GM18517 (cell line): ENCODE results near the gene GUCY1A2.
"Not testable (repeated sequence)": the region's sequence is repeated elsewhere in the genome, so short reads cannot be mapped to it uniquely, and the experiment has no call there.

ENCODE experiments used
- ATAC-seq: cut with Tn5 transposase; IDR thresholded peaks from one replicate; pipeline ENCODE4 v1.9.1; 2021; ENCODE audit warnings: mild to moderate bottlenecking, moderate library complexity; ENCODE audit not compliant: unreplicated experiment

Gene GUCY1A2

DNA sequence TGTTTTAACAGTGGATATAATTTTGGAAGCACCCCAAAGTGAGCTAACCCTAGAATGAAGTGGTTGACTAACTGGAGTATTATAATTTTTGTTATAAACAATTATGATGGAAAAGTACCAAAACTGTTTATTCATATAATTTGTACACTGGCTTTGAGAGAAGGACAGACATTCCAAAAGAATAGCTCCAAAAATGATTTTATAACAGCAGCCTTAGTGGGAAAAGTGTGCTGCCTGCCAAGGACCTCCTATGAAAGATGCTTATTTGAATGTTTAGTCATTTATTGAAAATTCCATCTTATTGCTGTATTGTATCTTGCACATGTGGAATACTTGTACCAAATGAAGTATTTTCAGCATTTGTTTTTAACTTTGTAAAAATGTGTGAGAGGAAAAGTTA is 169.8 kb downstream of the GUCY1A2 start:
- ATAC-seq, result no peak

DNA sequence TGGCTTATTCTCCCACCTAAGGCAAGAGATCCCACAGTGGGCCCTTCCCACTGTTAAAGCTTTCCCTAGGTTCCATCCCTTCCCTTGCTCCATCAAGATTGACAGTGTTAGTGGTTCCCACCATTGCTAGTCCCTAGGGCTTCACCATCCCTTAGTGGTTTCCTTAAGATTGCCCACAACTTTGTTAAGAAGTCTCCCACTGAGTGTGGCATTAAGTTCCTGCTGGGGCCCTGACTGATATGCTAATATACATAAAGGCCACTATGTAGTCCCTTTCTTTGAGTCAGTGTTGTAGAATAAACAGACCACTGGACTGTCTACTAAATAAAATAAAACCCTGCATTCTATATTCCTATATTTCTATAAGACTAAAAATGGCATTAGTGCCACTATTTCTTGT is 176.1 kb downstream of the GUCY1A2 start:
- ATAC-seq, result no peak

DNA sequence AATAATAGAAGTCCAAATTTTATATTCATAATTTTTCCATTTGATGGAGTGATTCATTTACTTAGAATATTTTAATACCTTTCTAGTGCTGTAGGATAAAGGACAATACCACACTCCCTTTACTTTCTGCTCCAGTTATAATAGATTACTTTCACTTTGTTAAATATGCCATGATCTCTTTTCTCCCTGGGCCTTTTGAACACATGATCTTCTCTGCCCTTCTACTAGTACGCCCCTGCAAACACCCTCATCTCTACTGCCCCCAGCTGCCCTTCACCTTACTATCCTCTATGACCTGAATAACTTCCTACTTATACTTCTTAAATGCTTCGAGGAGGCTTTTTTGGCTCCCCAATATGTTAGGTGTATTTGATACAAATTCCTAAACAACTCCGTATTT is 177.3 kb downstream of the GUCY1A2 start:
- no peak for ATAC-seq

DNA sequence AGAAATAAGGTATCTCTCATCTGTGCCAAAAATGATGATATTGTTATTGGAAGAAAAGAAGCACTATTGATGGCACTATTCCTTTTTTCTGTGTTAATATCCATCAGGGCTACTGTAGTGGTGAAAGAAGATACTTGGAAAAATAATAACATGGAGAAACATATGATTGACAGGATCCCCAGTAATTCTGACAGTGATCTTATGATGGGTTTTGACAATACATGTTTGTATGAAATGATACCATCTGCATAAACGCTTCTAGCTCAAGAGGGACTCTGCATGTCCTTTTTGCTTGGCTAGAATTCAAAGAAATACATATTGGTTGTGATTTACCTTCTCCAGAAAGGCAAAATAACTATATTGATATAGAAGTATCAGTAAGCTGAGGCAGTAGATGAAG is 178.1 kb downstream of the GUCY1A2 start:
- ATAC-seq, result no peak

DNA sequence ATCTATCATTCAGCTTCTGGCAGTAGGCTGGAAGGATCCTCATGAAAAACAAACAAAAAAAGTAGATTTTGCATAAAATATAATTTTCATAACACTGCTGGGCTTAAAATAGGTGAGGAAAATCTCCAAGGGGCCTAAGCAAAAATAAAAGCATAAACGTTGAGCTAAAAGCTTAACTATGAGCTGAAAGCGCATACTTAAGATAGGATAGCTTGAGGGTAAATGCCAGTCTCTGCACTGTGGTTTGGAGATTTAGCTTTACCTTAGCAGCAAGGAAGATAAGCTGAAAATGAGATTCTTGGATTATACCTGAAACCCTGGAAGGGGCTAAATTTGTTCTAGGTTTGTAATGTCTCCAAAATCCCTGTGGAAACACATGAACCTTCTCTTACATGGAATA is 183.7 kb downstream of the GUCY1A2 start:
- ATAC-seq, result no peak

DNA sequence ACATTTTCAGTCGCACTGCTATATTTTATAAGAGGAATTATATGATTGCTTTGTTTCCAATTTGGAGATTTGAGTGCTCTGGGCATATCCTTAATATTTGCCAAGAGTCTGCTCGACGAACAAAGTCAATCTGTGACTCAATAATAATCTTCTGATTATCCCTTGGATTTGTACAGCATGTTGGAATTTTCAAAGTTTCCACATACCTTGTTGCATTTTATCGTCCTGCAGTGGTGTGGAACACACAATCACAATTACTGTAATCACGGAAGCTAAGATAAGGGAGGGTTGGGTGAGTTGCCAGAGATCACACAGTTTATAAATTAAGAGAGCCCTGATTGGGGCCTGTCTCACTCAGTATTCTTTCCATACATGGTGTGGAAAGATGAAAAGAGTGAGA is 189.3 kb downstream of the GUCY1A2 start:
- no peak for ATAC-seq

DNA sequence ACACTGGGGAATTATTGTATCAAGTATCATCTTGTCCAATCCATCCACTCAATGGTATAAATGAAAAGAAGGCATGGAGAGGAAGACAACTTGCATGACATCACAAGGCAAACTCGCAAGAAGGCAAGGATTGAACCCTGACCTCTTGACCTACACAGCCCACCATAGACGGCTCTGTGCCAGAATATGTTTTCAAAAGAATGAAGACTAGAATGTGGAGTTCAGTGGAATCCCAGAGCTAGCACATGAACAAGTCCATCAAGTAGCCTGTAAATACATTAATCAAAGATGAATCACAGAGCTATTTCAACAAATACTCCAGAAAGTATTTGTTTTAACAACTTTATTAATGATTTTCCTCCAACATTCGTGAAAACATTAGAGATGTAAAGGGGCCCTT is 189.7 kb downstream of the GUCY1A2 start:
- ATAC-seq, result no peak

DNA sequence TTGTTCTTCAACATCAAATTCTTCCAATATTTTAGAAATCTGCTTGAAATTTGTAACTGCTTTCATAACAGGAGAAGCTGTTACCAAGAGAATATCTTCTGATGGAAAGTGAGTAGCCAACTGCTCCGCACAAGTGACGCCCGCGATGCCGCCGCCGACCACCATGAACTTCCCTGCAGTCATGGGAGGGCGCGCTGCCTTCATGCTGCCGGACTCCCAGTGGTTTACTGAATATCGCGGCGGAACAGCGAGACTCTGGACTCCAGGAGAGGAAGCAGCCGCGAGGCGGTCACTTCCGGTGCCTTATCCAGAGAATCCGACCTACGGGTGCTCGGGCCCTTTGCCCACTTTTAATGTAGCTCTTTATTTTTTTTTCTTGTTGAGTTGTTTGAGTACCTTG is 190.6 kb downstream of the GUCY1A2 start:
- no peak for ATAC-seq

DNA sequence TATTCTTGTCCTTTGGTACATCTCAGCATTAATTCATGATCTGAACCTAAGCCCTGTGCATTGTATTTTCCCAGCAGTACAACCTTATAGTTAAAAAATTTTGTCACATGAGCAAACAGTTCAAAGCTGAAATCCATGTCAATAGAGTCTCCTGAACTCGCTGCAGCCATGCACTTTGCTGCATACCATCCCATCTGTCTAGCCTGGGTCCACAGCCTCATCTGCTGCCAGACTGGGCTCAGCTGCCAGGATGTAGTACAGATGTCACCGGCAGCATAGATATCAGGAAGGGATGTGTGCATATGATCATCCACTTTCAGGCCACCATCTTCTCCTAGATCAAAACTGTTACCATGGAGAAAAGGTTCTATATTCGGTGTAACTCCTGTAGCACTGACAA is 191.7 kb downstream of the GUCY1A2 start:
- ATAC-seq, result not testable (repeated sequence)

DNA sequence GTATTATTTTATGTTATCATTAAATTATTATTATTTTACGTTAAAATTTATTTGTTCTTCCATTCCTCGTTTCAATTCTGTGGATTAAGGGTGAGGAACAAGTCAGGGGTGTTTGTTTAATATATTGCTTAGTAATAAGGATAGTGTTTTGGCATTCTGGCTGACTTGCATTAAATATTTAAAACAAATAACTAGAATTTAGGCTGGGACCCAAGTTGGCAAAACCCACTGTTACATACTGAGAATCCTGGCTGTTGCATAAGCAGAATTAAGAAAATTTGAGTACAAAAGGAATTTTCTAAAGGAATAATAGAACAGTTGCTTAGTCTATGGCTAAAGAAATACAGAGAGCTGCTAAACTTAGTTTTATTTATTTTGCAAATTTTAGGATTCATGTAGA is 196.4 kb downstream of the GUCY1A2 start:
- ATAC-seq, result no peak

DNA sequence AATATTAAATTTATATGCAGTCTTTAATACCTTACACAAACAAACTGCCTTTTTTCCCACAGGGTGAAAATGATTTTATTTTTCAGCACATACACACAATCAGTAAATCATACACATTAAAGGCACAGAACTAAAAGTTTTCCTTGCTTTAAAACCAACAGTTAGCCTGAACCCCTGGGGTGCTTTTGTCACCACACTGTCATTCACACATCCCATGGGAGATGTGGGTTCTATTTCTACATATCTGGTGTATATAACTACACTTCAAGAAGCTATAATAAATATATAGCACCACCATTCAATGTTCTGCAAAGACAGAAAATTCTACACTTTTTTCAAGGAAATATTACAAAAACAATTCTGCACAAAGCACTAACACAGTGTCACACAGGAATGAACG is 197.0 kb downstream of the GUCY1A2 start:
- no peak for ATAC-seq

DNA sequence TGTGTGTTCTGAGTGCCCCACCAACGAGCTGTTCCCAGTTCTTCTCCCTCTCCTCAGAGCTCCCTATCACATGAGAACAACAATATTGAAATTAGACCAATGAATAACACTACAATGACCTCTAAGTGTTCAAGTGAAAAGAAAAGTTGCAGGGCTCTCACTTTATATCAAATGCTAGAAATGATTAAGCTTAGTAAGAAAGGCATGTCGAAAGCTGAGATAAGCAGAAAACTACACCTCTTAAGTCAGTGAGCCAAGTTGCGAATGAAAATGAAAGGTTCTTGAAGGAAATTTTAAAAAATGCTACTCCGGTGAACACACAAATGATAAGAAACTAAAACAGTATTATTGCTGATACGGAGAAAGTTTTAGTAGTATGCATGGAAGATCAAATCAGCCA is 199.8 kb downstream of the GUCY1A2 start:
- no peak for ATAC-seq

DNA sequence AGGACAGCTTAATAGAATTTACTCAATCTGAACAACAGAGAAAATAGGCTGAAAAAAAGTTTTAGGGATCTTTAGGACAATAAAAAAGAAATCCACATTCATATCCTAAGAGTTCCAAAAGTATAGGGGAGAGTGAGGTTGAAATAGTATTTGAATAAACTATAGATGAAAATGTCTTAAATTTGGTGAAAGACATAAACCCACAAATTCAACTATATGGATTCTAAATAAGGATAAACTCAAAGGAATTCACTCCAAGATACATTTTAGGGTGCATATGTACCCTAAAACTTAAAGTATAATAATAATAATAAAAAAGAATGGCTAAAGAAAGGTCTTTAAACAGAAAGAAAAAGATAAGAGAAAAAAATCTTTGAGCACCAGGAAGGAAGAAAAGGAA is 203.1 kb downstream of the GUCY1A2 start:
- no peak for ATAC-seq

DNA sequence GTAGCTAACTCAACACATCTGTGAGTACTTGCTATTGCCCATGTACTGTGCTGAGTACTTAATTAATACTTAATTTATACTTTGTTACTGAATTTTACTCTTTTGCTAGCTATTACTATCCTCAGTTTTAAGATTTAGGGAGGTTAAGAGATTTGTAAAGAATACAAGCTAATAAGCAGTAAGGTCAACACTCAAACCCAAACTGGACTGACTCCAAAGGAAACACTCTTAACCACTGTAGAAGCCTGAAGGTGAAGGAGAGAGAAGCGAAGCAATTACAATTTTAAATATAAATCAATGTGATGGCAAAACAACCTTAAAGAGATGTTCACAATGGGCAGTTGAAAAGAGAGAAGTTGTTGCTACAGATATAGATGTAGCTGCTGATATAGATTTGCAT is 204.5 kb downstream of the GUCY1A2 start:
- no peak for ATAC-seq

DNA sequence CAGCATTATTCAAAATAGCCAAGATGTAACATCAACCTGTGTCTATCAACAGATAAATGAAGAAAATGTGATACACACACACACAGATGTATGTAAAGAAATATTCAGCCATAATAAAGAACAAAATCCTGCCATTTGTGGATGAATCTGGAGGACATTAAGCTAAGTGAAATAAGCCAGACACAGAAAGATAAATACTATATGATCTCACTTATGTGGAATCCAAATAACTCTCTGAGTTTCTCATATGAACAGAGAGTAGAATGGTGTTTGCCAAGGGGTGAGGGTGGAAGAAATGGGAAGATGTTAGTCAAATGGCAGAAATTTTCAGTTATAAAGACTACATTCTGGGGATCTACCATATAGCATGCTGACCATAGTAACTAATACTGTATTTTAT is 224.2 kb downstream of the GUCY1A2 start:
- no peak for ATAC-seq

DNA sequence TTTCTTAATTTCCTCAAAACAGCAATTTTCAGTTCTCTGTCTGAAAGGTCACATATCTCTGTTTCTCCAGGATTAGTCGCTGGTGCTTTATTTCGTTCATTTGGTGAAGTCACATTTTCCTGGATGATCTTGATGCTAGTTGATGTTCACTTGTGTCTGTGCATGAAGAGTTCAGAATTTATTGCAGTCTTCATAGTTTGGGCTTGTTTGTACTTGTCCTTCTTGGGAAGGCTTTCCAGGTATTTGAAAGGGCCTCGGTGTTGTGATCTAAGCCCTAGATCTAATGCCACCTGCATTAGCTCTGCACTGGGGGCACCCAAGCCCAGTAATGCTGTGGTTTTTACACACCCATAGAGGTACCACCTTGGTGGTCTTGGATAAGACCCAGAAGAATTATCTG is 228.9 kb downstream of the GUCY1A2 start:
- no peak for ATAC-seq

DNA sequence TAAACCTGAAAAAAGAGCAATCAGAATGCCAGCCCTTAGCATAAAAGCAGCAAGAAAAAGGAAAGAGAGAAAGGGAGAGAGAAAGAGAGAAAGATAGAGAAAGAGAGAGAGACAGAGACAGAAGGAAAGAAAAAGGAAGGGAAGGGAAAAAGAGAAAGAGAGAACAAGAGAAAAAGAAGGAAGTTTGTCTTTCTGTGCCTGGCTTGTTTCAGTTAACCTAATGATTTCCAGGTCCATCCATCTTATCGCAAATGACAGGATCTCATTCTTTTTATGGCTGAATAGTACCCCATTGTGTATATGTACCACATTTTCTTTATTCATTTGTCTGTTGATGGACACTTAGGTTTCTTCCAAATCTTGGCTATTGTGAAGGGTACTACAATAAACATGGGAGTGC is 230.8 kb downstream of the GUCY1A2 start:
- ATAC-seq, result no peak

DNA sequence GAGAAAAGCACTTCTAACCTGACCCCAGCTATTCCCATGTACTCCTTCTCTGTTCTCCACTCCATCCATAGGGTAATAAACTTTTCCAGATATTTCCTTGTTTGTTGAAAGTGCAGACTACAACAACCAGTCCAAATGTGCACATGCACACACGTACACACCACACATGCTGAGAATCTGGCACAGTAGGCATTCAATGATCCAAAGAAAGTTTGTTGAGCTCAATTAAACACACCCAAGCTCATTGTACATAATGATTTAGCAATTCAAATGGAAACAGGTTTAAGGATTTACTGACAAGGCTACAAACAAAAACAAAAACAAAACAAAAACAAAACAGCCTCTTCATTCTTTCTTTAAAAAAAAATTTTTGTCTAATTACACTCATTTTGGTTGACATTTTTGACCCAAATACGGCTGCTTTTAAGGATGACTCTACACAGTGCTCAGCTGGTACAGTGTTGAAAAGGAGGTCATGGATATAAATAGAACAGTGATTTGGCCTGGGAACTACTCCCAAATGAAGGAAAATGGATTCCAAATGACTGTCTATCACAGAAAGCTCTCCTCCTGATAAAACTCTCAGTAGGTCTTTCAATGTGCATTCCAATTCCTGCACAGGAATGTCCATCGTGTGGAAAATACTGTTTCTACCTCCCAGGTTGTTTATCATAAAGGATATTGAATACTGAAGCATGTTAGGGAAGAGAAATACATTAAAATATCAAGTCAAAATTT is 232.2 kb downstream of the GUCY1A2 start:
- no peak for ATAC-seq

DNA sequence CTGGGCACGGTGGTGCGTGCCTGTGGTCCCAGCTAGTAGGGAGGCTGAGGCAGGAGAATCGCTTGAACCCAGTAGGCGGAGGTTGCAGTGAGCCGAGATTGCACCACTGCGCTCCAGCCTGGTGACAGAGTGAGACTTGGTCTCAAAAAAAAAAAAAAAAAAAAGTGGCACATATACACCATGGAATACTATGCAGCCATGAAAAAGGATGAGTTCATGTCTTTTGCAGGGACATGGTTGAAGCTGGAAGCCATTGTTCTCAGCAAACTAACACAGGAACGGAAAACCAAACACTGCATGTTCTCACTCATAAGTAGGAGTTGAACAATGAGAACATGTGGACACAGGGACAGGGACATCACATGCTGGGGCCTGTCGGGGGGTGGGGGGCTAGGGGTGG is 241.0 kb downstream of the GUCY1A2 start:
- not testable (repeated sequence) for ATAC-seq

DNA sequence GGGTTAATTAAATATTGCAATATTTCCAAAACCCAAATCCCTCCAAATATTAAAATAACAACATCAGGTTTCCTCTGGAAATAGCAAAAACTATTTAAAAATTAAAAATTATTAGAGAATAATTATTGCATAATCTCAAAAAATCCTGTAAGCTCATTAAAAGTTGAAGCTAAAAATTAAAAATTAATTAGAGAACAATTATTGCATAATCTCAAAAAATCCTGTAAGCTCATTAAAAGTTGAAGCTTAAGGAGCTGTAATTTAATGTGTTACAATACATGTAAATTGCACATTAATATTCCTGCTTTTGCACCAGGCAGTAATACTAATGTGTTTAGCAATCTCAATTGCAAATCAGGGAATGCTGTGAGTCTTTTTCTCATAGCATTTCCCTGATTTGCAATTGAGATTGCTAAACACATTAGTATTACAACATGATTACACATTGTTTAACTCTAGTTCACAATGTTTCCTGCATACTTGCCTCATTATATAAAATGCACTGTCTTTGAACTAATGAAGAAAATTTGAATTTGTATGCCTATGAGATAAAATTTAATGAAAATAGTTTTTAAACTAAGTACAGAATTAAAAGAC is 247.7 kb downstream of the GUCY1A2 start:
- no peak for ATAC-seq

DNA sequence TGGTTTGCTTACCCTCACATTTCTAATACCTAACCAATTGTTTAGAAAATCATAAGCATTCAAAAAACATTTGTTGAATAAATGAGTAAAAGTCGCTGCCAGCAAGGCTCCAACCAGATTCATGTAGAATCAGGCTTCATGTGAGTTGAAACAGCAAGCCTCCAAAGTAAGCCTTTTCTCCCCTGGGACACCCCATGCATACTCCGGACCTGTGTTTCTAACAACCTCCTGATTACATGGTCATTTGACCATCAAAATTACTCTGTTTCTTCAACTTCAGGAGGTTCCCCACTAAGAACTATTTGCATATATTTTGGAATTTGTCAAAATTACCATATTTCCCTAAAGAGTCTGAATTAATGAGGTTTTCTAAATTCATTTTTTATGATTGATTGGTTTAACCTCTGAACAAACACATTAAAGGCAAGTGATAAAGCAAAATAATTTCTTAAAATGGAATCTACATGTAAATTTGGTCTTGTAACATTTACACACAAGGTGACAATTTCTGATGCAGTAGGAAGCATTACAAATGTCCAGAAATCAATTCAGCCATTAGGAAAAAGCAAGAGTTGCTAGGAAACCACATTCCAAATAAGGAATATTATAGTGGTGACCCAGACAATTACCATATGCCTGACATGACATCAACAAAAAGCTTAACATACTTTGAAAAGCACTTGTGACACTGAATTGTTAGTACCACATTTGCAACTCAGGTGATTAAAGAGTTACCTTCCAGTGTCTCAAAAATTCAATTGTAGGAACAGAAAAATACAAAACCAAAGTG is 252.6 kb downstream of the GUCY1A2 start:
- no peak for ATAC-seq

DNA sequence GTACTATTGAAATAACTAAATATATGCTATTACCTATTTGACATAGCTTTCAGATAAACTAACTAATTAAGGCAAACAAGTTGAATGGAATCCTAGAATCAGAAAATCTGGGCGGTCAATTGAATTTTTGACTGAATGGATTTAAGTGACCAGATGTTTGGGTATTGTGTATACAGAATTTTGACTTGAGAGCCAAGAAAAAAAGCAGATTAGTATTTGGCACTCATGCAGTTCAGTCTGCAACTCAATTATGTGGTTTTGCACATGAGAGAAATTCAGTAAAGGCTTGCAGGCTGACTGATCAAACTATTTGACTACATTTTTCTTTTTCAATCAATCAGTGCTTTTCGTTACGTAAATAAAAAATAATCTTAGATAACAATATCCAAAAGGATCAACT is 254.8 kb downstream of the GUCY1A2 start:
- no peak for ATAC-seq
